IPS DF 4.7 (cell line): ENCODE measurements around the gene BORA.
"Not testable (repeated sequence)": the region's sequence is repeated elsewhere in the genome, so short reads cannot be mapped to it uniquely, and the experiment has no call there.

Experiments
- DNase-seq: peaks from one replicate; pipeline ENCODE4 v3.0.0-alpha.2; 2013; ENCODE audit warnings: low spot score; ENCODE audit errors: extremely low read depth

The BORA gene

DNA sequence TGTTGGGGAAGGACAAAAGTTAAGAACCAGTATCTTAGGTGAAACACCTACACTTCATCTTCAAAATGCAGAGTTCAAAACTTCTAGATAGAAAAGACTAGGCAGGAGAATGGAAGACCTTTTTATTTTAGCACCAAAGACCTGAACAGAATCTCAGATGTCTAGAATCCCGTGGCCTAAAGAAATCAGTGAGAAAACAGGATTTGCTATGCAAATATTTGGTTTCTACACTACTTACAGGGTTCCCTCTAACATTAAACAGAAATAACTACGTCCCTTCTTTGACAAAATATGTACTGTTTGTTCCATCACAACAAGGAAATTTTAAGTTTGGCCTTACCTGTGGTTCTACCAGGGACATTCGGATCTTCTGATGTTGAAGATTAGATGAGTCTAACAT is 32.5 kb downstream of the BORA start:
- no peak for DNase-seq

DNA sequence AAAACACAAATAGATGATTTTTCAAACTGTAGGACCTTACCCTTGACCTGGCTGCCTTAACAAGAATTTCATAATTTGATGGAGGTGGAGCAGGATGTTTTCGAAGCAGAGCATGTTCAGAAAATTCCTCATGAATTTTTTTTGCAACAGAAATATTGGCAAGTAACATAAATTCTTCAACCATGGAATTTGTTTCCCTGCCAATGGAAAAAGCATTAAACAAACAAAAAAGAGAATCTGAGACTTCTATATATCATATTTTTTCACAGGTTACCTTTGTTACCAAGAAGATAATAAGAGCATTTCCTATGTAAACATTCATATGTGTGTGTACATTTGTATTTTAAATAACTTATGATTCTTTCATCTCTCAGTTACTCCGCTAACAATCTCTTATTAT is 35.7 kb downstream of the BORA start:
- no peak for DNase-seq

DNA sequence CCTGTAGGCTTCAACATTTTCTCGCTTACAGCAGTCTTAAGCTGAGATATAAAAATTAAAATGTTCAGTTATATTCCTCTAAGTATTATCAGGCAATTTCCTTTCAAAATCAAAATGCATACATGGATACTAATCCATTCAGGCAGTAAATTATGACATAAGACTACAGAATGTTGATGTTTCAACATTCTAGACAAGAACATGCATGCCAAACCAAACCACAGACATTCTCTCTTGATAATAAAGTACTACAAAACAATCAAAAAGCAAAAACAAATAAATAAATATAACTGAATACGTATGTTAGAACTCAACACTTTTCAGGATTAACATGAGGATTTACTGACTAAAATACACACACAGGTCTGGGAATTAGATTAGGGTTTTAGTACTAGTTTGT is 46.3 kb downstream of the BORA start:
- DNase-seq: no peak

- DNase-seq: peak; percentile 91
These were observed 54.0 kb downstream of the BORA start, which contains the start of the genes DIS3 and PIBF1 for GRCh38 chr13:72781451-72782439. TSS of gene DIS3 (minus strand) at chr13:72781900. CDS start at chr13:72781832, 68 bp downstream. TSS of gene PIBF1 (plus strand) at chr13:72782133. CDS start at chr13:72783470, 1,337 bp downstream.

DNA sequence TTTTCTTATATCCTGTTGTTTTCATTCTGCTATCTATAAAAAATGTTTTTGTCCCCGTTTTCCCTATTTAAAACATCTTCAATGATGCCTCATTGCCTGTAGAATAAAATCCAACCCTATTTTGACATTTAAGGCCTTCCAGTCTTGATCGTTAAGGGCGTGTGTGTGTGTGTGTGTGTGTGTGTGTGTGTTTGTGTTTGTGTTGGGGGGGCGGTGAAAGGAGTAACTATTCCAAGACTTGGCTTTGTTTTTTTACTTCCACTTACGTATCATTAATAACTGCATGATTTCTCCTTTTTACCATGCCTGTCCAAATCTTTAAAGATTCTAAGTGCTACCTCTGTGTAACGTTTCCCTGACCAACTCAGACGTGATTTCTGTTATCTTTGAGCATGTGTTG is 55.0 kb downstream of the BORA start:
- no peak for DNase-seq

GRCh38 chr13:72784679-72785078 is 57.0 kb downstream of the BORA start:
- not testable (repeated sequence) for DNase-seq

DNA sequence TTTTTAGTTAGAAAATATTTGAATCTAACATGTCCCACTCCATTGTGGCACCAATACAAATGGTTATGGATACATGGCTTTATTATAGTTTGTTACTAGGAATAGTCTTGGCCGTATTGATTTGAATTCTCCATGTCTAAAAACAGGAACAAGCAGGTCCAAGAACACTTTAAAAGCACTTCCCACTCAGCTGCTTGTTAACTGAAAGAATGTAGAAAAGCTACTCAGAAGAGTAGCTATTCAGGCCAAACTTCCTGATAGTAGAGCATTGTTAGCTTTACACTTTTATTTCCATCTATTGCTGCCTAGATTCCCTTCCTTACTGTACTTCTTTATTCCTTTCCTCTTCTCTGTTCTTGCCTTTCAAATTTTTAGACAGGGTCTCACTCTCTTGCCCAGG is 61.1 kb downstream of the BORA start:
- DNase-seq: no peak

DNA sequence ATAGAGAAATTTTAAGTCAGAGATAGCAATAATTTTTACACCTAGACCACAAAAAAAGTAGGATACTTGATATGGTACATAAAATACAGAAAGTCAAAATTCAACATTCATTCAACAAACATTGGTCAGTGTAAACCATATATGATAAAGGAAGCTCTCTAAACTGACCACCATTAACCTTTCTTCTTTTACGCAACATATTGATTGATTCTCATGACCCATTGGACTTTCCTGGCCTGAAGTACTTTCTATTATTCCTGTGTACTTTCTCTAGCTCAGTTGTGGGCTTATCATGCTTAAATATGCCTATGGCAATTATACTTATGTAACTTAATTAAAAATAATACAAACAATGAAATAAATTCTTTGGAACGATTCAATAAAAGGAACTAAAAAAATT is 64.9 kb downstream of the BORA start:
- no peak for DNase-seq

DNA sequence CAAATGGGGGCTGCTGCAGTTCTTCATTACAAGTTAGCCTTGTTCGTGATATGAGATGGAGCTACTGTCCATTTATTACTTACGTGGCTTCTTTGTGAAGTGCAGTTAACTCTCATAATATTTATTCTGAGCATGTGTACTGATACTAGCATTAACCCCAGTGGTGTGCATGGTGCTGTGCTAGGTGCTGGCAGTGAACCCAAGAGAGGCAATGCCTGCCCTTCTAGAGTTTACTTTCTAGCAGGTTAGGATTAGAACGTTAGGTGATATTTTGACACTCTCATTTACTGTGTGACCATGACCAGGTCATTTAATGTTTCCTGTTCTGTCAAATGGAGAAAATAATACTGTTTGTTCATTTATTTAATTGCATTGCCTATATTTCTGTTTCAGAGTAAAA is 71.1 kb downstream of the BORA start:
- no peak for DNase-seq

GRCh38 chr13:72804301-72804700 is 76.6 kb downstream of the BORA start:
- DNase-seq: no peak
